ENCODE results near the gene CROCC2.

GRCh38 chr2:241014224-241014623, 108.1 kb downstream of the CROCC2 start:
- TF ChIP-seq CHD2 (IDR thresholded peaks at IDR 0.05; ENCODE audit: borderline replicate concordance, low read depth, low read length) (no peak), SMC3 (IDR thresholded peaks at IDR 0.05; ENCODE audit: borderline replicate concordance, low read length) (no peak), IKZF1 (conservative IDR thresholded peaks at IDR 0.05) (no peak), EP300 (IDR thresholded peaks at IDR 0.05; ENCODE audit: borderline replicate concordance in 1 of 2, control insufficient read depth in 1 of 2, low read depth in 2 of 2, low read length in 2 of 2) (no peak), TCF12 (IDR thresholded peaks at IDR 0.05; ENCODE audit: low read depth, low read length) (no peak), POLR2A (IDR thresholded peaks at IDR 0.05; ENCODE audit: low read depth, low read length) (no peak), CTCF (IDR thresholded peaks at IDR 0.05 in 2 of 3, conservative IDR thresholded peaks at IDR 0.05 in 1 of 3; ENCODE audit: control insufficient read depth in 2 of 3, extremely low read depth in 1 of 3, insufficient read depth in 1 of 3, low read depth in 3 of 3, low read length in 3 of 3) (no peak)
- TF ChIP-seq, protein P1, sequence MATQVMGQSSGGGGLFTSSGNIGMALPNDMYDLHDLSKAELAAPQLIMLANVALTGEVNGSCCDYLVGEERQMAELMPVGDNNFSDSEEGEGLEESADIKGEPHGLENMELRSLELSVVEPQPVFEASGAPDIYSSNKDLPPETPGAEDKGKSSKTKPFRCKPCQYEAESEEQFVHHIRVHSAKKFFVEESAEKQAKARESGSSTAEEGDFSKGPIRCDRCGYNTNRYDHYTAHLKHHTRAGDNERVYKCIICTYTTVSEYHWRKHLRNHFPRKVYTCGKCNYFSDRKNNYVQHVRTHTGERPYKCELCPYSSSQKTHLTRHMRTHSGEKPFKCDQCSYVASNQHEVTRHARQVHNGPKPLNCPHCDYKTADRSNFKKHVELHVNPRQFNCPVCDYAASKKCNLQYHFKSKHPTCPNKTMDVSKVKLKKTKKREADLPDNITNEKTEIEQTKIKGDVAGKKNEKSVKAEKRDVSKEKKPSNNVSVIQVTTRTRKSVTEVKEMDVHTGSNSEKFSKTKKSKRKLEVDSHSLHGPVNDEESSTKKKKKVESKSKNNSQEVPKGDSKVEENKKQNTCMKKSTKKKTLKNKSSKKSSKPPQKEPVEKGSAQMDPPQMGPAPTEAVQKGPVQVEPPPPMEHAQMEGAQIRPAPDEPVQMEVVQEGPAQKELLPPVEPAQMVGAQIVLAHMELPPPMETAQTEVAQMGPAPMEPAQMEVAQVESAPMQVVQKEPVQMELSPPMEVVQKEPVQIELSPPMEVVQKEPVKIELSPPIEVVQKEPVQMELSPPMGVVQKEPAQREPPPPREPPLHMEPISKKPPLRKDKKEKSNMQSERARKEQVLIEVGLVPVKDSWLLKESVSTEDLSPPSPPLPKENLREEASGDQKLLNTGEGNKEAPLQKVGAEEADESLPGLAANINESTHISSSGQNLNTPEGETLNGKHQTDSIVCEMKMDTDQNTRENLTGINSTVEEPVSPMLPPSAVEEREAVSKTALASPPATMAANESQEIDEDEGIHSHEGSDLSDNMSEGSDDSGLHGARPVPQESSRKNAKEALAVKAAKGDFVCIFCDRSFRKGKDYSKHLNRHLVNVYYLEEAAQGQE (IDR thresholded peaks at IDR 0.05; ENCODE audit: low read depth, low read length) = no peak

Measured in GM12878 (cell line).